GM21529 (cell line): ENCODE data around the gene FOXF1.

ENCODE experiments used
- ATAC-seq: cut with Tn5 transposase; IDR thresholded peaks from one replicate; pipeline ENCODE4 v1.9.1; 2021; ENCODE audit not compliant: unreplicated experiment

The FOXF1 gene

DNA sequence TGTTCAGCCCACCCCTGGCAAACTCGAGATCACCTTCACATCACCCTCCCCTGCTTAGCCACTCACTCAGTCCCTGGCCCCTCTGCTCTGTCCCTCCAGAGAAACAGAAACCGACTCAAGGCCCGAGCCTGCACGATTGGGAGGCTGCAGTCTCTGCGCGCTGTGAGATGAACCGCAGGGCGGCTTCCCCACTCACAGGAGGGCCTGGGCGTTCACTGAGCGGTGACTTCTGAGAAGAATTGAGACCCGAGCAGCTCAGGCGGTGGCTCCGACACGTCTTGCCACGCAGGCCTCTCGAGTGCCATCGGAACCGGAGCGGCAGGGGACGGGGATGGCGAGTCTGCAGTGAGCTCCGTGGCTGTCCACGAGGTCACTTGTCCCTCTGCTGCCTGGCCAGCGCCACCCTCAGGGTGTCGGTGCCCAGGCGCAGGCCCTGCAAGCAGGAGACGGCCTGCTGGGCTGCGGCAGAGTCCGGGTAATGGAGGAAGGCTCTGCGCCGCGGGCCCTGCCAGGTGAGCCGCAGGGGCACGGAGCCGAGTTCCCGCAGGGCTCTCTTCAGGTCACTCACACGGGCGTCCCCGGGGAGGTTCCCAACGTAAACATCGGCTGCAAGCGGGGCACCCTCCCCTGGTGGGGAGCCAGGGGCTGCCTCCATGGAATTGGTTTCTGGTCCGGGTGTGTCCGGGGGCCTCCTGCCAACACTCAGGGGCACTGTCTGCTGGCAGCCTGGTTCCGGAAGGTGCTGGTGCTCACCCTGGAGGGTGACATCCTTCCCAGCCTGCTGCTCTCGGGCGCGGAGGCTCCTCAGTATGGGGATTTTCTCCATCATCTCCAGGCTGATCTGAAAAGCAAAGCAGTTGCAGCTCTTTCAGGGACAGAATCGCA lies 21.6 kb downstream of the FOXF1 start:
- no peak for ATAC-seq

DNA sequence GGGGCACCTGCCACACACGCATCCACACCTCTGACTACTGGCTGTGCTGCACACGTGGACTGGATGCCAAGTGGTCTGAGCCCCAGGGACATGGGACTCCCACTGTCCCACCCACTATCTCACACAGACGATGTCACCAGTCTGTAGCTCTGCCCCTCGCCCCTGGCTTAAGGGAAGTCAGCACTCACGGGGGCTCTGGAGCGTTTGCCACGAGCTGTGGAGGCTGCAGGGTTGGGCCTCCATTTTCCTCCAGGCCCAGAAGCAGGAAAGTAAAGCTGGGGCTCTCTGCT lies 22.1 kb downstream of the FOXF1 start:
- no peak for ATAC-seq

DNA sequence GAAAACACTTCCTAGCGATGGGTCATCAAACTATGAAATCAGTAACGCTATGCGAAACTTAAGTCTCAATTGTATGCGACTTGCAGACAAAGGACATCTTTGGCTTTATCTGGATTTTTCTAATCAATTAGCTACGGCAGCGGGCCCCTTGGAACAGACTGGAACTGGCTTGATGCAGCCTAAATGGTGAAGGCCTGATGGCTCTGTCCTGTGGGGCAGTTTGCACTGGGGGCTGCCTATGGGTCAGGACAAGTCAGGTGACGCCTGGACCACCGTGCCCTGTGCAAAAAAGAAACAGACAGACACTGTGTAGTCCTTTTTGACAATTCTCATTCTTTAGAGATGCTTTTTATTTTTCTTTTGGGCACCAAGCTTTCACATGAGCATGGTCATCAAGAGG lies 22.7 kb downstream of the FOXF1 start:
- no peak for ATAC-seq

DNA sequence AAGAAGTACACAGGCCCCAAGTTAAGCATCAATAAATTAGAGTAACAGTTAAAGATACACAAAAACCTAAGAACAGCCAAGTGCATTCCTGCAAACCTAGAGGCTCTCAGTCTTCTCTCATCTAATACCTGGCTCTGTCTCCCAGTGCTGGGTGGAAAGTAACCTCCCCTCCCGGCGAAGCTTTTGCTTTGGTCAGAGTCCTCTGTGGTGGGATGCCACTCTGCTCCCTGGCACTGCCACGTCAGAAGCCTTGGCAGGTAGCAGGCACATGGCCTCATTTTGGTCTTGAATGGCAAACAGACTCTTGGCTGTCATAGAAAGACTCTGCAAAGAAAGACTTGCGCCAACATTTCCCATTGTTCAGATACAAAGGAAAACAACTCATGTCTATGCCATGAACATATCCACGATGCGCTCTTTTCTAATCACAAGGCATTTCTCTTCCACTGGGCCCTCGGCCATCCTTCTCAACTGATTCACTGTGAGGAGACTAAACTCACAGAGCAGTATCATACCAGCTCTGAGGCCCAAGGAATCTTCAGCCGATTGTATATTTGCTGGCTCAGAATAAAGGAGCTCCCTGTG lies 23.5 kb downstream of the FOXF1 start:
- ATAC-seq: no peak

DNA sequence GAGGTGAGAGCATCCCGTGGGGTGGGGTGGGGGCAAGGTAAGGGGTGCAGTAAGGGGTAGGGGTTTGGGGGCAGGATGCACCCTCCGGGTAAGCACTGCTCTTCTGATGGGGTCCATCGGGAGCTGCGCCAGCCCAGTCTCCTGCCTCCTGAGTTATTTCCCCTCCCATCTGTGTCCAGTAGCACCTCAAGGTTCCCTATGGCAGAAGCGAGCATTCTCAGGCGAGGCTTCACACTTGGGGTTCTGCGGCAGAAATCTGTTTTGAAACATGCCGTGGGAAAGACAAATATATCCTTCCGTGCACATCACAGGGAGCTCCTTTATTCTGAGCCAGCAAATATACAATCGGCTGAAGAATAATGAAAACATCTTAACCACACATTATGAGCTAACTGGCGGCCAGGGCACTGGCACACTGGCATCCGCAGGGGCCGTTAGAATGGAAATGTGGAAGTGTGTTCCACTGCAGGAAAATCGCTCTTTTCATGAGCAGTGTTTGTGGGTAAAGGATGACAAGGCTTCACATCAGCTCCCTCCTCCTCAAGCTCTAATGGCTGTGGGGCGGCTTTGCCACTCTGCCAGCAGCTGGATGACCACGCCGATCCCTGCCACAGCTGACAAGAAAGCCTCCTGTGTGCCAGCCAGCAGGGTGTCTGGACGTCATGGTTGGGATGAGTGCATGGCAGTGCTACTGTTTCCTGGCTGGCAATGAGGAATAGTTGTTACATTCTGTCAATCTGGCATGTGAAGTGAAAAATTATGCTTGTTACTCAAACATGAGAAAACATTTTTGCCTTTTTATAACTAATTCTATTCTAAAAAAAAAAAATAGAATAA lies 24.7 kb downstream of the FOXF1 start:
- no peak for ATAC-seq

DNA sequence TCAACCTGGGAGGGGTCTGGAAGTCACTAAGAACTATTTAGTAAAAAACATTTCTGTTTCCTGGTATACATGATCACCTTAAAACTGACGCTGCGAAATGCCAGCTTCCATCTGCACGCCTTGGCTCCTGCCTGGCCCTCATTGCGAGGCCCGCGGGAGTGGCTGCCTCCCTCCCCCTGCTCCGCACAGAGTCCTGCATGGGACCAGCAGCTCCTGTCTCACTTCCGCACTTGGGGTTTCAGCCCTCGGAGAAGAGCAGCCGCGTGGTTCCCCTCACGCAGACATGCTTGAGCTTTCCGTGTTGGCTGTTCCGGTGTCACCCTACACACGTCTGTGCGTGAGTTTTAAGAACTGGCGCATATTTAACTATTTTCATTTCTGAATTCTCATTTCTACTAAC lies 26.3 kb downstream of the FOXF1 start:
- no peak for ATAC-seq

DNA sequence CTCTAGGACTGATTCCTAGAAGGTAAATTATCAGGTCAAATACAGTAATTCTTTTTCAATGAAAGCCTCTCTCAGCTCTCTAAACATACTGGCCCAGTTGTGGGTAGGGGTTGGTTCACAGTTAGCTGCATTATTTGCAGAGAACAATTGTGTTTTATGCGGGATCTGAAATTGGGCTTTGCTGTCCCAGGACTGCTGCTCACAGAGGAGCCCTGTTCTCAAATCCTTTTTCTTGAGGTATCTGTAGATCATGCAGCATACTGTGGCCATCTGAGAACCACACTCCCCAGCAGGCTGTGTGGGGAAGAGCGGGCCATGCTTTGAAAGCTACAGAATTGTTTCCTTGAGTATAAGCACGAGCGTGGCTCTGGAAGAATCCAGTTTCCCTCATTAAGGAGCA lies 27.2 kb downstream of the FOXF1 start:
- ATAC-seq: no peak

DNA sequence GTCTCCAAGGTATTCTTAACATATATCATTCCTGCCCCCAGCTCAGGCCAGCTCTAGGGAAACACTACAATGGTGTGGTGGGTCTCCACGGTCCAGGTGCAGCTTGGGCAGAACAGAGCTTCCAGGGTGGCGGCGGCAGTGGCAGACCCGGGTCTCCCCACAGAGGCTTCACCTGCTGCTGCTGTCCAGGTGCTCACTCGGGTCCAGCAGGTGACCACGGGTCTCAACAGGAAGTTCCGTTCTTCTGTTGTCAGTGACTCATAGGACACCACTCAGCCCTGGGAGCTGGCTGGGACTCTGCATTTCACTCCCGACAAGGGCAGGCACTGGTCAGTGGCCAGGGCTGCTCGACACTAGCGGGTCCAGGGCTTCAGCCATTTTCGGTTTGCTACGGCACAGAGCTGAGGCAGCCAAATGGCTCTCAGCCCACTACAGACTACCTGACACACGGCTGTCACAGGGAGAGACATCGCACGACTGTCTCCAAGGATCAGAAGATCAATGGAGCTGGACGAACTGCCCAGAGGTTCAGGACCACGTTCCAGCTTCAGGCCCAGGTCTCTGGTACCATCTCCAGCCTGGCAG lies 28.0 kb downstream of the FOXF1 start:
- no peak for ATAC-seq

DNA sequence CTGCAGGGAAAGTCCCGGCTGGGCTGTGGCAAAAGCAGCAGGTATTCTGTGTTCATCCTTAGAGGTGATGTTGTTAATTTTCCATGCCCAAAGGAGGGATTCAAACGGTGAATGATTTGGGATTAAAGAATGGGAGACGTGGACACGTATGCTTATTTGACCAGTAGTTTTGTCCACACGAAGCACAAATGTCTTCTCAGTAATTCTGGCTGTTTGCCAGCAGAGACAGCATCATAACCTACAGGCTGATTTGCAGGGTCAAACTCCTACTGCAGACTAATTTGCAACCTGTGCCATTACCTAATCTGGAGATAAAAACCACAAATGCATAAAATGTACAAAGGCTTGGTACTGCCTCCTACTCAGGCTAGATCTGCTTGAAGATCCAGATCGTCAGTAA lies 30.6 kb downstream of the FOXF1 start:
- no peak for ATAC-seq

DNA sequence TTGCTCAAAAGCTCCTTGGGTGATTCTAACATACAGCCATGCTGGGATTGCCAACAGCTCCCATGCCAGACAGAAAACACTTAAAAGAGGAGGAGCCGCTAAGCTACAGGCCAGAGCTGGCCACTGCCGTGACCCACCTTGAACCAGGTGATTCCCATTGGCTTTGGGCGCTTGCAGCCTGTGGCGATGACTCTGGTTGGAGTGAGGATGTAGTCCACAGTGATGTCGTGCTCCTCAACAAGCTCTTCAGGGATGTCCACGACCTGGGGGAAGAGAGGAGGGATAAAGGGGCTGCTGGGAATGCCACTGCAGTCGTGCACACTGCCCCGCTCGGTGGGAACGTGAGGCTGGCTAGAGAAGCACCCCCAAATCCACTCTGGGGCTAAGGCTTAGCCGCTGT lies 31.2 kb downstream of the FOXF1 start:
- ATAC-seq: no peak

DNA sequence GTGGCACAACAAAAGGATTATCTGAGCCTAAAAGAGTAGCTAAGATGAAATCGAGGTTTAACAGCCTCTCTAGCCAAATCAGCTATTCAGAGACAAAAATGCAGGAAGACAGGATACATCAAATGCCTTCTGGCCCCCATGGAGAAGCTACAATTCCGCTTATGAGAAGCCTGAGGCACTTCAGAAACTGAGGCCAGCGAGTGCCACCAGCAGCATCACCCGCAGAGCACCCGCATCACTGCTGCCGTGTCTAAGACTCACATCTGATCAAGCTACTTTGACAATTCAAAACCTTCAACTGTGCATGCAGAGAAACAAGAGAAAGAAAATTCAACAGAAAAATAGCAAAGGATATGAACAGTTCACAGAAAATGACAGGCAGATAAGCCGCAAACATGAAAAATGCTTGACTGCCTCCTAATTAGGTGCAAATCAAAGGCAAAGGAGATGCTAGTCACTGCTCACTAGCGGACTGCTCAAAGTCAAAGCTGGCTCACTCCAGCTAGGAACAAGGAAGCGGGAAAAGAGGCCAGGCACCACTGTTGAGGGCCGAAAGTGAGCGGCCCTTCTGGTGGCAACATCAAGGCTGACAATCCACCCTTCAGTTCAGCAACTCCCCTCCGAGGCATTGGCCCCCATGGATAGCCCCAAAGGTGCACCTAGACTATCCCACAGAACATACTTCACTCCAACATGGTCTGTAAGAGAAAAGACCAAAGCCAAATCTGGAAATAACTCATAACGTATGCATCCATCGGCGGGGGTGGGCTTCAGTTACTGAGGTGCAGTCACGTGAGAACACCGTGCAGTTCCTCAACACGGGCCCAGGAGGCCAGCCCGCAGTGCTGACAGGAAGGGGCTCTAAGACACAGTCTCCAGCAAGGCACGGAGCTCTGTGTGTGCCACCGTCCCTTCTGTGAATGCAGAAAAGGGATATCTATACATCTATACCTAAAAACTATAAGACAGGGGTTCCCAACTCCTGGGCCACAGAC lies 32.7 kb downstream of the FOXF1 start:
- ATAC-seq: no peak

DNA sequence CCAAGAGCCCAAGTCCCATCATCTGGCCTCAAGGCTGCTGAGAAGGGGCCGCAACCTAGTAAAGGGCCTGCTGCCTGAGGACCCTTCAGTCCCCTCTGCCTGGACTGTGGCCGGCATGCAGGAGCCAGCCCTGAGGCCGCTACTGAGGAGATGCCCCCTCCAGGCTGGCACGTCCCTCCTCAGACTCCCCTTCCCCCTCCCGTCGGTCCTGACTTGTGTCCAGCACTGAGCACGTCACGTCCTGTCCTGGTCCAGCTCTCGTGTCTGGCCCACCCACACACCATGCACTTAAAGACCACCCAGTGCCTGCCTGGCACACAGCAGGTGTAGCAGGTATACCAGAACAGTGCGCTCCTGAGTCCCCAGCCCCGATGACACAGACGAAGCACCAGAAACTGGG lies 35.2 kb downstream of the FOXF1 start:
- ATAC-seq: no peak

DNA sequence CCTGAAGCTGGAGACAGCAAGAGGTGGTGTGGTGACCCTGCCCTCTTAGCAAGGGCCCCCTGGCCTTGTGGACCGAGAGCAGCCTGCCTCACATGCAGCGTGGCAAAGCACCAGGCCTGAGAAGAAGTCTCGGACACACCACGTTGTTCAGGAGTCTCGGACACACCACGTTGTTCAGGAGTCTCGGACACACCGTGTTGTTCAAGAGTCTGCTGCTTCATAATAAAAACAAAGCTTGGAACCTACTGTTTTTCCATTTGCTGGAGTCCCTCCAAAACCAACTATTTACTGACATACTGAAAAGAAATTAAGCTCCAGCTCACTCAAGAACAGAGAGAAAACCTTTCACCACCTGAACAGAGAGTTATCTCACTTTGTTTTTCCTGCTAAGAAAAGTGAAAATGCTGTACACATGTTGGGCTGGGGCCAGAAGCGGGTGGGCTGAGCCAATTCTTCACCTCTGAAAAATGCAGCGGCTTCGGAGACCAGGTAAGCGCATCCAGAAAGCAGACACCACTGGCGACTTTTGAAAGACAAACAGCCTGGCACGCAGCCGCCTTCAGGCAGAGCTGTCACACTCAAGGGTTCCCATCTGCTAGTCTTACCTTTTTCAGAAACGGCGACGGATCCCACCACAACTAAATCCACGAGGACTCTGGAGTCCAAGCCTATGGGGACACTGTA lies 35.8 kb downstream of the FOXF1 start:
- no peak for ATAC-seq

DNA sequence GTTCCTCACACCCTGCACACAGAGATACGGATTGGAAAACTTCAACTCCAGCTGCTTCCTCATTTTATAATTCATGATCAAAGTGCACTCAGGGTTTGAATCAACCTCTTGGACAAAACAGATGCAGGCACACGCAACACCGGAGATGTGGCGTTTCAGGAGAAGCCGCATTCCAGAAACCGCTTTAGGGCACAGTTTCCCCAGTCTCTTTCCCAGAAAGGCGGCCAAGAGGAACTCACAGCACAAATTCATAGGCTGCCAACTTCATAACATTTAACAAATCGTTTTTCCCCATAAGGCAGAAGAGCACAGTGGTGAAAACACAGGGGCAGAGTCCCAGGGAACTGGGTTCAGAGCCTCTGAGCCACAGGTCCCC lies 36.3 kb downstream of the FOXF1 start:
- no peak for ATAC-seq

DNA sequence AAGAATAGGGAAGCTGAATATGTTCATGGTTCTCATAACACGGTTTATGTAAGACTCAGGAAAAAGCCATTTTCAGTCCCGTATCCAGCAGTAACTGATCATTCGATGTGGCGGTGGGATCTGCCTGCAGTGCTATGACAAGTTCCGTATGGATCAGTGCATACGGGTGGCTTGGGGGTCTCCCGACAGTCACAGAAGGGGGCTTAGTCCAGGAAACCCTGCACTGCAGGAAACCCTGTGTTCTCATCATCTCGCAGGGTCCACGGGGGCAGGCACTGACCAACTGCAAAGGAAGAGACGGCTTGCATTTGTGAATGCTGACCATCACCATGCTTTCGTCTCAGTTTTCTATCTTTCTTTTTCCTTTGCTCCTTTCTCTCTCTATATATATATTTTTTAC lies 37.0 kb downstream of the FOXF1 start:
- no peak for ATAC-seq

DNA sequence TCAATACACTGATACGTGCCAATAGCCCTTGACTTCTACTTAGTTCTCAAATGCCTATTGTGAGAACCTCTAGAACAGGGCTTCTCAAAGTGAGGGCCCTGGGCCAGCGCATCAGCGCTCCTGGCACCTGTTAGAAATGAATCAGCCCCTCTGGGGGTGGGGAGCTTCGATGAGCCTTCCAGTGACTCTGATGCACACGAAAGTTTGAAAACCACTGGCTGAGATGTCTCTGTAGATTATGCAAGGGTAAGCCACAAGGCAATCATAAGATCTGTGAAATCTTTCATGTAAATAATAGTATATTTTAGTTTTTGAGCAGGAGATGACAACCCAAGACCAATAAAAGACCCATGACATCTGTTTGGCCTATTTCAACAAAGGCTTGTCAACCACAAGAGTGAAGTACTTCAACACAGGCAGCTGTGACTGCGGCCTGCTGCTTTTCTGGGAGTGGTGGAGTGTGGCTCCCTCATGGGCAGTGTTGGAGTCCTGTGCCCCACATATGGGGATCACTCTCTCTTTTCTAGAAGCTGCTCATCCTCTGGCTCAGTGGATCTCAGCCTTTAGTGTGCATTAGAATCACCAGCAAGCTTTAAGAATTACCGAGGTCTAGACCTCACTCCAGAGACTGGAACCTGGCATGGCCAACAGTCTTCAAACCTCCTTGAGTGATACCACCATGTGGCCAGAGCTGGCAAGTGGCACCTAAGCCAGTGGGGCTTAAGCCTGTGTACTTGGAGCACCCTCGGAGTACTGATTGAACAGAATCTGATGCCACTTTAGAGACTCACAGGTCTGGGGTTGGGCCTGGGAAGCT lies 39.0 kb downstream of the FOXF1 start:
- no peak for ATAC-seq

DNA sequence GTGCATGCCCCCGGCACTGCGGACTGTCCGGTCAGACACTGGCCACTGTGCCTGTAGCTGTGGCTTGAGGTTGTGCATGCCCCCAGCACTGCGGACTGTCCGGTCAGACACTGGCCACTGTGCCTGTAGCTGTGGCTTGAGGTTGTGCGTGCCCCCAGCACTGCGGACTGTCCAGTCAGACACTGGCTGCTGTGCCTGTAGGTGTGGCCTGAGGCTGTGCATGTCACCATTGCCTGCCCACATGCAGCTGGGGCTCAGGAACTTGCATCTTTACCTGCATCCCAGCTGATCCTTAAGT lies 39.5 kb downstream of the FOXF1 start:
- ATAC-seq: no peak

DNA sequence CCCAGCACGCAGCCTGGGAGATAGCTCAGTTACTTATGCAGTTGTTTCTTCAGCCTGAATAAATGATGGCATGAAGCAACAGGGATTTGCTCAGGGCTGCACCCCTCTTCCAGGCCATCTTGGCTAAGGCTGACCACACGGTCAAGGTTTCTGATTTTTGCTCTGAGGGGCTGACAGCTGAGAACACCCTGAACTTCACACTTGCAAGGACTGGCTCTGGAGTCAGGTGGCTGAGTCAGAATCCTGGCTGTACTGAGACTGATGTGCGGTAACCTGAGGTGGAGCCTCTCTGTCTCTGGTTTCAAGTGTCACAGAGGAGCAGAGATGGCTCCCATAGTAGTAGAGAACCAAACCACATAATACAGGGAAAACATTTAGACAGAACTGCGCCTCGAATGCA lies 40.0 kb downstream of the FOXF1 start:
- no peak for ATAC-seq

DNA sequence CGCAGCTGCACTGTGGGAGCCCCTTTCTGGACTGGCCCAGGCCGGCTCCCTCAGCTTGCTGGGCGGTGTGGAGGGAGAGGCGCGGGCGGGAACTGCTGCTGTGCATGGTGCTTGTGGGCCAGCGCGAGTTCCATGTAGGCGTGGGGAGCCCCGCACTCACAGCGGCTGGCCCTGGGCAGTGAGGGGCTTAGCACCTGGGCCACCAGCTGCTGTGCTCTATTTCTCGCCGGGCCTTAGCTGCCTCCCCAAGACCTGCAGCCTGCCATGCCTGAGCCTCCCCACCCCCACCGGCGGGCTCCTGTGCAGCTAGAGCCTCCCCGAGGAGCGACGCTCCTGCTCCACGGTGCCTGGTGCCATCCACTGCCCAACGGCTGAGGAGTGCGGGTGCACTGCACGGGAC lies 43.0 kb downstream of the FOXF1 start:
- ATAC-seq: no peak

DNA sequence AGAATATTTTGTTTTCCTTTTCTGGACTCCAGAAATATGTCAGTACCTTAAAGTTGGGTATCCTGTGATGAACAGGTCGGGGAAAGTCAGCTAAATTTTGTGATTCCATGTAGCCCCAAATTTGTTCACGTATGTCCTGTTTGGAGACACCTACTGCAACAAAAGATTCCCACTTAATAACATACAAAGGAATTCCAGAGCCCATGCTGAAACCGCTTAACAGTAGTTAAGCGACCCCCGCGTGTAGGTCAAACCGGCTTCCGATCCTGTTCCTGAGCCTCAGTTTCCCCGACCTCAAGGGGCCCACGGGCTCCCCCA lies 44.2 kb downstream of the FOXF1 start:
- peak; percentile 9 for ATAC-seq
